IMR-90 (cell line): ENCODE data around the gene RAMP3. TPM values are rescaled to one million over a fixed set of nuclear protein-coding genes. Genes with fewer than 3 reads are reported as not detected.
A peak's percentile ranks its signal among the peaks of the same experiment; 100 is the strongest.

ENCODE experiments used
- ATAC-seq: fragments of 200-7000 bp; cut with Tn5 transposase; 2 replicates; pipeline ENCODE4 v1.9.1; 2020; ENCODE audit warnings: low read depth, mild to moderate bottlenecking, moderate library complexity
- BruUV-seq: library from RNA; stranded (reverse); fragments of 400-500 nt; replicated peaks from 2 replicates; lab custom pipeline; 2021; lab: Mats Ljungman, UMichigan
- CTCF ChIA-PET: fragments of 300-600 bp; formaldehyde crosslinking; extraction: SDS; loops from one replicate; lab custom pipeline; 2021; ENCODE audit warnings: antibody characterized with exemption; lab: Yijun Ruan, JAX
- POLR2A ChIA-PET: fragments of 300-600 bp; sonication (Branson Sonifier 250); formaldehyde crosslinking; loops from one replicate; lab custom pipeline; 2022; ENCODE audit warnings: antibody characterized with exemption; ENCODE audit not compliant: unreplicated experiment; lab: Charles Lee
- DNase-seq: peaks from one replicate; pipeline ENCODE4 v3.0.0; 2013
- H2AFZ ChIP-seq: replicated peaks from 2 replicates; pipeline ENCODE3; 2013; ENCODE audit warnings: low read length, mild to moderate bottlenecking; ENCODE audit not compliant: poor library complexity
- H2AK5ac ChIP-seq: 2 replicates; pipeline ENCODE4 v1.6.1; 2013; ENCODE audit warnings: low read depth, low read length, inconsistent platforms
- H2AK9ac ChIP-seq: replicated peaks from 2 replicates; pipeline ENCODE3; 2013; ENCODE audit warnings: mild to moderate bottlenecking, low read depth, low read length, moderate library complexity; ENCODE audit not compliant: poor library complexity
- H2BK120ac ChIP-seq: 2 replicates; pipeline ENCODE4 v1.6.1; 2013; ENCODE audit warnings: low read depth, low read length, inconsistent platforms
- H2BK15ac ChIP-seq: 3 replicates; pipeline ENCODE4 v1.6.1; 2013; ENCODE audit warnings: low read depth, low read length, inconsistent platforms
- H2BK20ac ChIP-seq: 2 replicates; pipeline ENCODE4 v1.6.1; 2013; ENCODE audit warnings: low read depth, mild to moderate bottlenecking, inconsistent platforms, low read length, moderate library complexity
- H2BK5ac ChIP-seq: 2 replicates; pipeline ENCODE4 v1.6.1; 2013; ENCODE audit warnings: mild to moderate bottlenecking, low read depth, low read length, inconsistent platforms; ENCODE audit not compliant: poor library complexity, severe bottlenecking
- H3K14ac ChIP-seq: replicated peaks from 2 replicates; pipeline ENCODE4 v1.6.1; 2013; ENCODE audit warnings: low read depth, low read length, inconsistent platforms
- H3K18ac ChIP-seq: 2 replicates; pipeline ENCODE4 v1.6.1; 2013; ENCODE audit warnings: low read depth, low read length, control low read depth
- H3K23ac ChIP-seq: 2 replicates; pipeline ENCODE4 v1.6.1; 2013; ENCODE audit warnings: low read depth, low read length, inconsistent platforms
- H3K27ac ChIP-seq: 2 replicates; pipeline ENCODE4 v1.5.1; 2013; ENCODE audit warnings: mild to moderate bottlenecking, control low read depth, low read length; ENCODE audit not compliant: insufficient read depth
- H3K27me3 ChIP-seq: 2 replicates; pipeline ENCODE4 v1.6.1; 2013; ENCODE audit warnings: low read length; ENCODE audit not compliant: control insufficient read depth, insufficient read depth
- H3K36me3 ChIP-seq: 2 replicates; pipeline ENCODE4 v1.6.1; 2013; ENCODE audit warnings: low read length, mixed read lengths; ENCODE audit not compliant: control insufficient read depth, insufficient read depth
- H3K4ac ChIP-seq: 2 replicates; pipeline ENCODE4 v1.6.1; 2013; ENCODE audit warnings: low read depth, low read length, inconsistent platforms
- H3K4me1 ChIP-seq: 2 replicates; pipeline ENCODE4 v1.6.1; 2013; ENCODE audit warnings: low read length, mixed read lengths; ENCODE audit not compliant: control insufficient read depth, insufficient read depth
- H3K4me2 ChIP-seq: 2 replicates; pipeline ENCODE4 v1.6.1; 2013; ENCODE audit warnings: low read depth, mild to moderate bottlenecking, control low read depth, low read length, moderate library complexity
- H3K4me3 ChIP-seq: 2 replicates; pipeline ENCODE4 v1.5.1; 2013; ENCODE audit warnings: low read depth, mild to moderate bottlenecking, control low read depth, low read length, moderate library complexity; ENCODE audit not compliant: insufficient read depth
- H3K56ac ChIP-seq: 2 replicates; pipeline ENCODE4 v1.6.1; 2013; ENCODE audit warnings: low read length, inconsistent platforms; ENCODE audit not compliant: insufficient read depth; ENCODE audit errors: extremely low read depth
- H3K79me1 ChIP-seq, 2 experiments: 2 replicates each; pipeline ENCODE4 v1.6.1; 2013; ENCODE audit warnings: low read length in 2 of 2, inconsistent platforms in 1 of 2, low read depth in 1 of 2
- H3K9ac ChIP-seq: 2 replicates; pipeline ENCODE4 v1.6.1; 2013; ENCODE audit warnings: low read depth, low read length, control low read depth
- H3K9me1 ChIP-seq: 2 replicates; pipeline ENCODE4 v1.6.1; 2013; ENCODE audit warnings: low read length, inconsistent platforms; ENCODE audit not compliant: insufficient read depth
- H3K9me3 ChIP-seq: 2 replicates; pipeline ENCODE4 v1.6.1; 2013; ENCODE audit warnings: low read length; ENCODE audit not compliant: control insufficient read depth, insufficient read depth
- H4K20me1 ChIP-seq: 2 replicates; pipeline ENCODE4 v1.6.1; 2013; ENCODE audit warnings: low read length, inconsistent platforms; ENCODE audit not compliant: insufficient read depth
- H4K5ac ChIP-seq: 2 replicates; pipeline ENCODE4 v1.6.1; 2013; ENCODE audit warnings: mild to moderate bottlenecking, low read depth, low read length, control low read depth
- H4K8ac ChIP-seq, 2 experiments: 2 replicates each; pipeline ENCODE4 v1.6.1; 2013; ENCODE audit warnings: low read depth in 2 of 2, low read length in 2 of 2, control low read depth in 1 of 2, inconsistent platforms in 1 of 2
- H4K91ac ChIP-seq: 2 replicates; pipeline ENCODE4 v1.6.1; 2013; ENCODE audit warnings: low read depth, low read length, inconsistent platforms; ENCODE audit not compliant: insufficient read depth
- CEBPB ChIP-seq: IDR thresholded peaks from 2 replicates; pipeline ENCODE4 v1.6.1; 2012; ENCODE audit warnings: low read depth, low read length, improper control_type of control experiment
- RAD21 ChIP-seq: IDR thresholded peaks from 2 replicates; pipeline ENCODE4 v1.6.1; 2012; ENCODE audit warnings: low read length, improper control_type of control experiment
- RFX5 ChIP-seq: IDR thresholded peaks from 2 replicates; pipeline ENCODE4 v1.8.0; 2012; ENCODE audit warnings: low read depth, mild to moderate bottlenecking, low read length, moderate library complexity
- WGBS, 2 experiments: methylation state at CpG; one replicate each; pipeline versions ENCODE4 v1.1.5 to v1.1.7; 2013; ENCODE audit warnings: missing lambda C conversion rate in 2 of 2; ENCODE audit not compliant: insufficient read length in 1 of 2; ENCODE audit errors: extremely low coverage in 2 of 2; 5-methylcytosine and 5-hydroxymethylcytosine counted together
- dilution Hi-C: fragments of 300-500 bp; cut with HindIII; formaldehyde crosslinking; loops from one replicate; pipeline ENCODE4 v1.14.3; 2018; ENCODE audit warnings: low sequenced_read_pairs; ENCODE audit not compliant: unreplicated experiment
- in situ Hi-C: fragments of 300-500 bp; cut with MboI; formaldehyde crosslinking; loops from 3 replicates; pipeline ENCODE4 v1.14.3; 2019; ENCODE audit warnings: low sequenced_read_pairs, inconsistent platforms, mixed read lengths
- intact Hi-C: fragments of 100-400 bp; cut with micrococcal nuclease; formaldehyde crosslinking; loops from 2 replicates; pipeline ENCODE4 v1.10.0; 2022
- polyA plus RNA-seq, 3 experiments: library from polyadenylated mRNA; depleted of rRNA; stranded (reverse); fragments of >200 nt; gene quantifications; 2 replicates each; pipeline ENCODE4 v1.2.3, GENCODE V29; 2012; ENCODE audit warnings: low replicate concordance in 1 of 3
- total RNA-seq: library from RNA; depleted of rRNA; stranded (reverse); fragments of >200 nt; gene quantifications from 2 replicates; pipeline ENCODE4 v1.2.3, GENCODE V29; 2012
- TF ChIP-seq, protein P1 (sequence below): conservative IDR thresholded peaks from 2 replicates; pipeline ENCODE4 v1.5.1; 2012; ENCODE audit warnings: mild to moderate bottlenecking, low read depth, low read length, improper control_type of control experiment

The RAMP3 gene
- total and polyA plus RNA-seq, 2 of the 4 experiments (the other 2 are of a cell fraction), result not detected

GRCh38 chr7:45143616-45144015 is 14.0 kb upstream of the RAMP3 start:
- H3K27ac ChIP-seq, result no peak overlapping the region
- H4K5ac ChIP-seq, result no peak overlapping the region
- no peak overlapping the region for H3K4me3 ChIP-seq
- TF ChIP-seq CEBPB, result peak; percentile 33; the same call in 1 of the 2 replicates
- TF ChIP-seq, protein P1, sequence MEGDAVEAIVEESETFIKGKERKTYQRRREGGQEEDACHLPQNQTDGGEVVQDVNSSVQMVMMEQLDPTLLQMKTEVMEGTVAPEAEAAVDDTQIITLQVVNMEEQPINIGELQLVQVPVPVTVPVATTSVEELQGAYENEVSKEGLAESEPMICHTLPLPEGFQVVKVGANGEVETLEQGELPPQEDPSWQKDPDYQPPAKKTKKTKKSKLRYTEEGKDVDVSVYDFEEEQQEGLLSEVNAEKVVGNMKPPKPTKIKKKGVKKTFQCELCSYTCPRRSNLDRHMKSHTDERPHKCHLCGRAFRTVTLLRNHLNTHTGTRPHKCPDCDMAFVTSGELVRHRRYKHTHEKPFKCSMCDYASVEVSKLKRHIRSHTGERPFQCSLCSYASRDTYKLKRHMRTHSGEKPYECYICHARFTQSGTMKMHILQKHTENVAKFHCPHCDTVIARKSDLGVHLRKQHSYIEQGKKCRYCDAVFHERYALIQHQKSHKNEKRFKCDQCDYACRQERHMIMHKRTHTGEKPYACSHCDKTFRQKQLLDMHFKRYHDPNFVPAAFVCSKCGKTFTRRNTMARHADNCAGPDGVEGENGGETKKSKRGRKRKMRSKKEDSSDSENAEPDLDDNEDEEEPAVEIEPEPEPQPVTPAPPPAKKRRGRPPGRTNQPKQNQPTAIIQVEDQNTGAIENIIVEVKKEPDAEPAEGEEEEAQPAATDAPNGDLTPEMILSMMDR, result no peak
- TF ChIP-seq RAD21, result no peak
- no peak for TF ChIP-seq RFX5
- H3K9me1 ChIP-seq, result no peaks in the 10 kb centered on the region
- H4K91ac ChIP-seq, result no peak overlapping the region
- no peak overlapping the region for H2AK9ac ChIP-seq
- no peaks in the 10 kb centered on the region for H3K79me1 ChIP-seq
- intact Hi-C loops (no loop called here), in situ Hi-C loops (no loop called here), dilution Hi-C loops (no loop called here)
- no peak overlapping the region for H3K56ac ChIP-seq
- peaks cover 42% of the 10 kb centered on the region for H3K27me3 ChIP-seq
- no peak overlapping the region for H2BK120ac ChIP-seq
- no peaks in the 10 kb centered on the region for H3K4me1 ChIP-seq
- no peak overlapping the region for H2BK15ac ChIP-seq
- H3K23ac ChIP-seq, result no peak overlapping the region
- no peak overlapping the region for H2AK5ac ChIP-seq
- no peak overlapping the region for H2BK20ac ChIP-seq
- no peaks in the 10 kb centered on the region for H3K36me3 ChIP-seq
- H4K20me1 ChIP-seq, result no peaks in the 10 kb centered on the region
- no peak overlapping the region for H3K14ac ChIP-seq
- no peak overlapping the region for H3K4me2 ChIP-seq
- H3K9me3 ChIP-seq, result no peaks in the 10 kb centered on the region
- WGBS, 2 experiments, result no CpG with 5 or more reads among the region's 4 CpGs
- POLR2A ChIA-PET, result no interaction called here
- peak; percentile 54 for DNase-seq
- CTCF ChIA-PET, result no interaction called here
- H3K9ac ChIP-seq, result no peak overlapping the region
- no peak overlapping the region for H2BK5ac ChIP-seq
- no peak overlapping the region for H2AFZ ChIP-seq
- no peak overlapping the region for H3K18ac ChIP-seq
- H3K4ac ChIP-seq, result no peak overlapping the region
- BruUV-seq, result no TSS peak
- H4K8ac ChIP-seq, result no peak overlapping the region
- peak; percentile 25 for ATAC-seq
